Psoas muscle (tissue), 8 donors: ENCODE results near the gene C10orf53. TPM values are rescaled to one million over a fixed set of nuclear protein-coding genes. Genes with fewer than 3 reads are reported as not detected.

Experiments
- ATAC-seq, 4 donors: fragments of 200-7000 bp; cut with Tn5 transposase; one replicate each; pipeline ENCODE4 v1.9.1; 2020; ENCODE audit warnings: moderate library complexity in 3 of 4, mild to moderate bottlenecking in 2 of 4
- DNase-seq, 2 donors: peaks; one replicate each; pipeline ENCODE4 v3.0.0-alpha.2; 2020
- H3K27ac ChIP-seq: fragments of 200-600 bp; one replicate; pipeline ENCODE4 v1.8.0; 2022
- H3K27me3 ChIP-seq, 3 donors: fragments of 200-600 bp in 1 of 3; one replicate each; pipeline versions ENCODE4 v1.6.1 to v1.8.0; 2013 to 2022; ENCODE audit warnings: low read length in 2 of 3, mild to moderate bottlenecking in 2 of 3, moderate library complexity in 1 of 3; ENCODE audit not compliant: insufficient read depth in 3 of 3
- H3K36me3 ChIP-seq, 2 donors: fragments of 200-600 bp in 1 of 2; one replicate each; pipeline versions ENCODE4 v1.6.1 to v1.8.0; 2013 to 2022; ENCODE audit warnings: low read depth in 1 of 2, mild to moderate bottlenecking in 1 of 2, moderate library complexity in 1 of 2; ENCODE audit not compliant: insufficient read depth in 1 of 2
- H3K4me1 ChIP-seq: fragments of 200-600 bp; one replicate; pipeline ENCODE4 v1.8.0; 2022
- H3K4me3 ChIP-seq: fragments of 200-600 bp; one replicate; pipeline ENCODE4 v1.8.0; 2022; ENCODE audit warnings: mild to moderate bottlenecking
- H3K9me3 ChIP-seq: fragments of 200-600 bp; one replicate; pipeline ENCODE4 v1.8.0; 2022
- WGBS, 3 donors: extraction: QIAGEN DNeasy Blood & Tissue Kit; methylation state at CpG; one replicate each; pipeline versions ENCODE4 v1.1.6 to v1.1.7; 2013; 5-methylcytosine and 5-hydroxymethylcytosine counted together
- intact Hi-C, 2 donors: fragments of 100-400 bp; cut with DNase I; formaldehyde crosslinking; loops; one replicate each; pipeline versions ENCODE4 v1.11.0 to v1.14.2; 2022
- polyA plus RNA-seq, 3 donors: library from polyadenylated mRNA; stranded (reverse); fragments of 200-250 nt; gene quantifications; one replicate each; pipeline ENCODE4 v1.2.3, GENCODE V29; 2013
- total RNA-seq, 4 donors: library from RNA; stranded (reverse); fragmentation: NEBNext Ultra II Directional in 2 of 4; extraction: Animal tissue kit (Norgen Biotek cat#: 25700) in 2 of 4; gene quantifications; one replicate each; pipeline versions ENCODE4 v1.2.1 to v1.2.4, GENCODE V29; 2021 to 2023
- TF ChIP-seq, protein P1 (sequence below): fragments of 200-600 bp; IDR thresholded peaks from one replicate; pipeline ENCODE4 v1.8.0; 2022; ENCODE audit warnings: antibody characterized with exemption
- donor health status: healthy with polysubstance abuse.
- donor health status: DM: no; HTN: no; CAD: no; lungs with moderate emphysema.
- donor health status: Bipolar disorder and iron deficiency.
- donor health status: healthy.
- donor health status: DM: yes; HTN: yes; CAD: no.
- donor health status: DM: no; HTN: no; CAD: no.
- donor health status: DM: no; HTN: no; CAD: no.
- donor health status: DM: yes; HTN: yes; CAD: no.

C10orf53 gene
- total and polyA plus RNA-seq, 7 donors, result not detected

DNA sequence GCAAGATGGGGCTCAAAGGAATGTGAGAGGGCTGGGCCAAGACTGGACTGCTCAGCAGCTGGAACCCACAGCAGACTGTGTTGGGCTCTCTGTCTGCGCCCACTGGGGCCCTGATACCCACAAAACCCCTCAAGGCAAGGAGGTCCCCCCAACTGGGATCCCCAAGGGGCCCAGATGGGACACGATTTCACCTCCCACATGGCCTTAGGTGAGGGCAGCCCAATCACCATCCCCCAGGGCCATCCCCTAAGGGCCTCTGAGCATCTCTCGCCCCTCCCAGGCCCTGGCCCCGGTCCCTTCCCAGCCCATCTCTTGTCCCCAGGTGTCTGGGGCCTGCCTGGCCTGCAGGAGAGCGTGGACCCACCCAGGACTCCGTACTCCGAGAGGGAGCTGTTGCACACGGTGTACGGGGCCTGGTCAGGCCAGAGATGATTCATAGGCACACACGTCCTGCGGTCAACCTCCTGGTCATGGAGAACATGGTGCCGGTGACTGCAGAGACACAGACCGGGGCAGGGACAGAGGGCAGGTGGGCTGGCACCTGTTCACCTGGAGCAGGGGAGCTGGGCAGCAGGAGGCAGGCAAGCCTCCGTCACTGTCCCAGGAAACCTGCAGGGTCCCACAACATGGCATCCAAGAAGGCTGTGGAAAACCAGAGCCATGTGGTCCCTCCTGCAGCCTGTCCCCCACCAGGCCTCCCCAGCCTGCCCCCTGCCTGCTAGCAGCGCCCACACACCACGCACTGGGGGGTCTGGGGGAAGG lies 61.1 kb downstream of the C10orf53 start:
- Histone ChIP-seq H3K36me3 (no peaks in the 10 kb centered on the region), H3K27ac (no peak overlapping the region), H3K4me1 (no peaks in the 10 kb centered on the region), H3K4me3 (no peak overlapping the region), H3K9me3 (no peaks in the 10 kb centered on the region), H3K27me3 (no peaks in the 10 kb centered on the region)
- WGBS, 3 donors, result 85 to 87% (median 87%) methylated on average over 16 of the region's 16 CpGs
- DNase-seq (no peak), ATAC-seq (no peak)
- intact Hi-C loops, result no loop called here
- TF ChIP-seq, protein P1, sequence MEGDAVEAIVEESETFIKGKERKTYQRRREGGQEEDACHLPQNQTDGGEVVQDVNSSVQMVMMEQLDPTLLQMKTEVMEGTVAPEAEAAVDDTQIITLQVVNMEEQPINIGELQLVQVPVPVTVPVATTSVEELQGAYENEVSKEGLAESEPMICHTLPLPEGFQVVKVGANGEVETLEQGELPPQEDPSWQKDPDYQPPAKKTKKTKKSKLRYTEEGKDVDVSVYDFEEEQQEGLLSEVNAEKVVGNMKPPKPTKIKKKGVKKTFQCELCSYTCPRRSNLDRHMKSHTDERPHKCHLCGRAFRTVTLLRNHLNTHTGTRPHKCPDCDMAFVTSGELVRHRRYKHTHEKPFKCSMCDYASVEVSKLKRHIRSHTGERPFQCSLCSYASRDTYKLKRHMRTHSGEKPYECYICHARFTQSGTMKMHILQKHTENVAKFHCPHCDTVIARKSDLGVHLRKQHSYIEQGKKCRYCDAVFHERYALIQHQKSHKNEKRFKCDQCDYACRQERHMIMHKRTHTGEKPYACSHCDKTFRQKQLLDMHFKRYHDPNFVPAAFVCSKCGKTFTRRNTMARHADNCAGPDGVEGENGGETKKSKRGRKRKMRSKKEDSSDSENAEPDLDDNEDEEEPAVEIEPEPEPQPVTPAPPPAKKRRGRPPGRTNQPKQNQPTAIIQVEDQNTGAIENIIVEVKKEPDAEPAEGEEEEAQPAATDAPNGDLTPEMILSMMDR, result no peak

DNA sequence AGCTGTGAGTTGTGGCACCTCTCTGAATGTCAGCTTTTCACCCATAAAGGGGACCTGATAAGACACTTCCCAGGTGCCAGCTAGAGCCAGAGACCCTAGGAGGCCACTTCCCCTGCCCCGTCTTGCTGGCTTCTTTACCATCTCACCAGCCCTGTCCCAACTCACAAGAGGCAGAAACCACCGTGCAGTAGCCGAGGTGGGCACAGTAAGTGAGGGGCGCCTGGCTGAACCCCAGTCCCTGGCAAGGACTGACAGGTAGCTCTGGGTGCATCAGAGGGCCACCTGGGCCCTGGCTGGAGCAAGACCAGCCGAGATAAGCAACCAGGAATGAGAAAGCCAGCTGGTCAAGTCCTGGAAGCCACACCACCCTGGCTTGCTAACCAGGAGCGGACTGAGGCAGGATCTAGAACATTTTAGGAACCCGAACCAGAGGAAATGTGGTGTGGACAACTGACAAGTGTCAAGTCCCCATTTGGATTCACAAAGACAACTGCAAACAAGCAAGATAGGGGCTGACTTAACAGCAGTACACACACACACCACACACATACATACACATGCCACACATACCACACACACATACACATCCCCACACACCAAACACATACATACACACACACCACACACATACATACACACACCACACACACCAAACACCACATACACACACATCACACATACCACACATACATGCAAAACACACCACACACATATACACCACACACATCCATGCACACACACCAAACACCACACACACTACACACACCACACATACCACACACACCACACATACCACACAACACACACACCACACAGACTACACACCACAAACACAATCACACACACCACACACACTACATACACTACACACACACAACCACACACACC lies 61.9 kb downstream of the C10orf53 start:
- Histone ChIP-seq H3K4me3 (no peak overlapping the region), H3K27me3 (no peaks in the 10 kb centered on the region), H3K27ac (no peak overlapping the region), H3K4me1 (no peaks in the 10 kb centered on the region), H3K36me3 (no peaks in the 10 kb centered on the region), H3K9me3 (no peaks in the 10 kb centered on the region)
- intact Hi-C loops, result no loop called here
- TF ChIP-seq, protein P1, result no peak
- ATAC-seq (no peak), DNase-seq (no peak)
- 53 to 76% (median 60%) methylated on average over 6 to 7 of the region's 7 CpGs for WGBS, 3 donors

DNA sequence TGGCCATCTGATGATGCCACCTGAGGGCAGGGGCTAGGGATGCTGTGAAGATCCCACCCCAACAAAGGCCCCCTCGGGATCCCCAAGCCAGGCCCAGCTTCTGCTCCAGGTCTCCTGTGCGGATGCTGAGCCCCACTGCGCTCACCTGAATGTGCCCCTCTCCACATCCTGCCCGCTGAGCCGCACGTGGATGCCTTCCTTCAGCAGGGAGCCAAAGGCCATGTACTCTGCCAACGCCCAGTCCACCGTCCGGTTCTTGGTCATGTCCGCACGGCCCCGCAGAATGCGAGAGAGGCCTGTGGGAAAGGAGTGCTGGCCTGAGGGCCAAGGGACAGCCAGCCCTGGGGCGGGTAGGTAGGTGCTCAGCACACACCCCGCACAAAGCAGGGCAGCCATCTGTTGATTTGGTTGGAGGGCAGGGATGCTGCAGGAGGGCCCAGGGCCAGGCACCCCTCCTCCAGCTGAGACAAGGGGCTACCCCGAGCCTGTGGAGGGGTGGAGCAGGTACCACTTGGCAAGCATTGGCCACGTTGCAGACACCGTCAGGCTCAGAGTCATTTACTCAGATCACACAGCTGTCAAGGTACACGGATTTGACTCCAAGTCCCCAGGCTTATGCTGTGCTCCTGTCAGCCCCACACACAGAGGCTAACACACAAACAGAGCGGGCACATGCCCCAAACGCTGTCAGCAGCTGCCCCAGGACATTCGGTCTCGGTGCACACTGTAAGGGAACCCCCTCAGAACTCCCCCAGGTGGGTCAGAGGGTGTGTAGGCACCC lies 63.4 kb downstream of the C10orf53 start:
- ATAC-seq, result no peak
- no peak for DNase-seq
- H3K27me3 ChIP-seq, result no peaks in the 10 kb centered on the region
- TF ChIP-seq, protein P1, result no peak
- H3K36me3 ChIP-seq, result no peaks in the 10 kb centered on the region
- no peaks in the 10 kb centered on the region for H3K4me1 ChIP-seq
- no peak overlapping the region for H3K27ac ChIP-seq
- intact Hi-C loops, result no loop called here
- WGBS, 3 donors, result 80 to 82% (median 82%) methylated on average over 23 of the region's 23 CpGs
- no peak overlapping the region for H3K4me3 ChIP-seq
- no peaks in the 10 kb centered on the region for H3K9me3 ChIP-seq

DNA sequence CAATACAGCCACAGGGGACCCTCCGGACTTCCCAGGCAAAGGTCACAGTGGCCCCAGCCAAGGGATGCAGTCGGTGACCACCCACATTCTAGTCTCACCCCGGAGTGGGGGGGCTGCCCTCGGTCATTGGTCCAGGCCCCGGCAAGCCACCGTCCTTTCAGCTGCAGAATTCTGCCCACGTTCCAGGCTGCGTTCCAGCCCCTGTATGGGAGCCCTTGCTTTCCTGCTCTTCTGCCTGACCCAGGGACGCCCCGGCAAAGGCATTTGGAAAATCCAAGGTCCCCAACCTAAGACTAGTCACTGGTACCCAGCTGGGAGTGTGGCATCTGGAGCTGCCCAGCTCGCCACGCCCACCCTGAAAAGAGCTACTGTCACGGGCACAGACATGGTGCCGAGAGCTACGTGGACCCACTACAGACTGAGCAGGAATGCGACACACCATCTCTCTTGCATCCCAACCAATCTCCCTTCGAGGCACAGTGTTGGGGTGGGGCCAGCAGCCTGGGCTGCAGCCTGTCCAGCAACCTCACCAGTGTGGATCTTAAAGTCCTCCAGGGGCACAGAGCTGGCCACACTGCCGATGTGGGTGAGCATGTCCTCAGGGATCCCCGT lies 64.1 kb downstream of the C10orf53 start:
- Histone ChIP-seq H3K27ac (no peak overlapping the region), H3K4me3 (no peak overlapping the region), H3K9me3 (no peaks in the 10 kb centered on the region), H3K4me1 (no peaks in the 10 kb centered on the region), H3K27me3 (peaks cover 0 to 2% (median 0%) of the 10 kb centered on the region in 3 donors), H3K36me3 (no peaks in the 10 kb centered on the region)
- DNase-seq (no peak), ATAC-seq (no peak)
- WGBS, 3 donors, result 81 to 83% (median 83%) methylated on average over 19 of the region's 19 CpGs
- intact Hi-C loops, result no loop called here
- TF ChIP-seq, protein P1, result no peak
